ENCODE measurements around the gene FMN2.

FMN2 gene

GRCh38 chr1:240194120-240194519 lies 102.4 kb downstream of the FMN2 start:
- no peaks in the 10 kb centered on the region for H3K4me1 ChIP-seq (ENCODE audit: control insufficient read depth, insufficient read depth, low read length, poor library complexity, severe bottlenecking)
- H3K27ac ChIP-seq (ENCODE audit: low read depth, low read length, severe bottlenecking), result no peak overlapping the region
- H3K4me3 ChIP-seq (ENCODE audit: extremely low read depth, insufficient read depth, low read length, poor library complexity, severe bottlenecking), result no peak overlapping the region
- no peaks in the 10 kb centered on the region for H3K36me3 ChIP-seq (ENCODE audit: control insufficient read depth, insufficient read depth, low read length)
- H3K9me3 ChIP-seq (ENCODE audit: control insufficient read depth, low read length), result no peaks in the 10 kb centered on the region
- WGBS, 2 experiments (ENCODE audit: insufficient coverage in 2 of 2), result 100% methylated on average over 2 of the region's 2 CpGs

GRCh38 chr1:240198376-240198775 lies 106.7 kb downstream of the FMN2 start:
- WGBS, 2 experiments (ENCODE audit: insufficient coverage in 2 of 2), result 100% methylated on average over 3 of the region's 4 CpGs; no CpG with 5 or more reads in 1 of the 2 experiments
- H3K4me1 ChIP-seq (ENCODE audit: control insufficient read depth, insufficient read depth, low read length, poor library complexity, severe bottlenecking), result peaks cover 7% of the 10 kb centered on the region
- H3K9me3 ChIP-seq (ENCODE audit: control insufficient read depth, low read length), result peaks cover 9% of the 10 kb centered on the region
- H3K27ac ChIP-seq (ENCODE audit: low read depth, low read length, severe bottlenecking), result no peak overlapping the region
- H3K4me3 ChIP-seq (ENCODE audit: extremely low read depth, insufficient read depth, low read length, poor library complexity, severe bottlenecking), result no peak overlapping the region
- H3K36me3 ChIP-seq (ENCODE audit: control insufficient read depth, insufficient read depth, low read length), result no peaks in the 10 kb centered on the region

- peaks cover 9% of the 10 kb centered on the region for H3K9me3 ChIP-seq (ENCODE audit: control insufficient read depth, low read length)
- no peaks in the 10 kb centered on the region for H3K36me3 ChIP-seq (ENCODE audit: control insufficient read depth, insufficient read depth, low read length)
- peak overlapping the region; percentile 86 for H3K27ac ChIP-seq (ENCODE audit: low read depth, low read length, severe bottlenecking)
- 60 to 64% methylated on average over 3 to 4 of the region's 9 CpGs for WGBS, 2 experiments (ENCODE audit: insufficient coverage in 2 of 2)
- H3K4me3 ChIP-seq (ENCODE audit: extremely low read depth, insufficient read depth, low read length, poor library complexity, severe bottlenecking), result no peak overlapping the region
- peaks cover 7% of the 10 kb centered on the region for H3K4me1 ChIP-seq (ENCODE audit: control insufficient read depth, insufficient read depth, low read length, poor library complexity, severe bottlenecking)
Measured at GRCh38 chr1:240199758-240200645, 108.3 kb downstream of the FMN2 start.

GRCh38 chr1:240201931-240202330 lies 110.2 kb downstream of the FMN2 start:
- no peak overlapping the region for H3K4me3 ChIP-seq (ENCODE audit: extremely low read depth, insufficient read depth, low read length, poor library complexity, severe bottlenecking)

GRCh38 chr1:240207073-240207709 lies 115.5 kb downstream of the FMN2 start:
- Histone ChIP-seq H3K4me1 (ENCODE audit: control insufficient read depth, insufficient read depth, low read length, poor library complexity, severe bottlenecking) (no peaks in the 10 kb centered on the region), H3K36me3 (ENCODE audit: control insufficient read depth, insufficient read depth, low read length) (no peaks in the 10 kb centered on the region), H3K27ac (ENCODE audit: low read depth, low read length, severe bottlenecking) (no peak overlapping the region), H3K4me3 (ENCODE audit: extremely low read depth, insufficient read depth, low read length, poor library complexity, severe bottlenecking) (no peak overlapping the region), H3K9me3 (ENCODE audit: control insufficient read depth, low read length) (peaks cover 3% of the 10 kb centered on the region)
- 88 to 100% methylated on average over 3 to 13 of the region's 18 CpGs for WGBS, 2 experiments (ENCODE audit: insufficient coverage in 2 of 2)

More at GRCh38 chr1:240201931-240202330, 110.2 kb downstream of the FMN2 start:
- peaks cover 9% of the 10 kb centered on the region for H3K9me3 ChIP-seq (ENCODE audit: control insufficient read depth, low read length)
- H3K27ac ChIP-seq (ENCODE audit: low read depth, low read length, severe bottlenecking), result no peak overlapping the region
- no peaks in the 10 kb centered on the region for H3K36me3 ChIP-seq (ENCODE audit: control insufficient read depth, insufficient read depth, low read length)
- WGBS, 2 experiments (ENCODE audit: insufficient coverage in 2 of 2), result 96 to 98% methylated on average over 4 of the region's 4 CpGs
- H3K4me1 ChIP-seq (ENCODE audit: control insufficient read depth, insufficient read depth, low read length, poor library complexity, severe bottlenecking), result peaks cover 7% of the 10 kb centered on the region

GRCh38 chr1:240210026-240210425 lies 118.3 kb downstream of the FMN2 start:
- no peaks in the 10 kb centered on the region for H3K36me3 ChIP-seq (ENCODE audit: control insufficient read depth, insufficient read depth, low read length)
- H3K4me1 ChIP-seq (ENCODE audit: control insufficient read depth, insufficient read depth, low read length, poor library complexity, severe bottlenecking), result no peaks in the 10 kb centered on the region
- H3K27ac ChIP-seq (ENCODE audit: low read depth, low read length, severe bottlenecking), result no peak overlapping the region
- H3K9me3 ChIP-seq (ENCODE audit: control insufficient read depth, low read length), result no peaks in the 10 kb centered on the region
- no peak overlapping the region for H3K4me3 ChIP-seq (ENCODE audit: extremely low read depth, insufficient read depth, low read length, poor library complexity, severe bottlenecking)
- 60 to 73% methylated on average over 1 to 2 of the region's 4 CpGs for WGBS, 2 experiments (ENCODE audit: insufficient coverage in 2 of 2)

GRCh38 chr1:240212556-240212955 lies 120.9 kb downstream of the FMN2 start:
- no peak overlapping the region for H3K4me3 ChIP-seq (ENCODE audit: extremely low read depth, insufficient read depth, low read length, poor library complexity, severe bottlenecking)
- 84% methylated on average over 5 of the region's 5 CpGs; no CpG with 5 or more reads in 1 of the 2 experiments for WGBS, 2 experiments (ENCODE audit: insufficient coverage in 2 of 2)
- no peaks in the 10 kb centered on the region for H3K4me1 ChIP-seq (ENCODE audit: control insufficient read depth, insufficient read depth, low read length, poor library complexity, severe bottlenecking)
- no peaks in the 10 kb centered on the region for H3K36me3 ChIP-seq (ENCODE audit: control insufficient read depth, insufficient read depth, low read length)
- no peaks in the 10 kb centered on the region for H3K9me3 ChIP-seq (ENCODE audit: control insufficient read depth, low read length)
- no peak overlapping the region for H3K27ac ChIP-seq (ENCODE audit: low read depth, low read length, severe bottlenecking)

GRCh38 chr1:240217403-240217802 lies 125.7 kb downstream of the FMN2 start:
- Histone ChIP-seq H3K4me3 (ENCODE audit: extremely low read depth, insufficient read depth, low read length, poor library complexity, severe bottlenecking) (no peak overlapping the region), H3K27ac (ENCODE audit: low read depth, low read length, severe bottlenecking) (no peak overlapping the region), H3K9me3 (ENCODE audit: control insufficient read depth, low read length) (no peaks in the 10 kb centered on the region), H3K4me1 (ENCODE audit: control insufficient read depth, insufficient read depth, low read length, poor library complexity, severe bottlenecking) (no peaks in the 10 kb centered on the region), H3K36me3 (ENCODE audit: control insufficient read depth, insufficient read depth, low read length) (no peaks in the 10 kb centered on the region)

GRCh38 chr1:240219104-240219503 lies 127.4 kb downstream of the FMN2 start:
- no peaks in the 10 kb centered on the region for H3K4me1 ChIP-seq (ENCODE audit: control insufficient read depth, insufficient read depth, low read length, poor library complexity, severe bottlenecking)
- WGBS, 2 experiments (ENCODE audit: insufficient coverage in 2 of 2), result 100% methylated on average over 1 of the region's 6 CpGs; no CpG with 5 or more reads in 1 of the 2 experiments
- H3K27ac ChIP-seq (ENCODE audit: low read depth, low read length, severe bottlenecking), result no peak overlapping the region
- H3K9me3 ChIP-seq (ENCODE audit: control insufficient read depth, low read length), result no peaks in the 10 kb centered on the region
- H3K36me3 ChIP-seq (ENCODE audit: control insufficient read depth, insufficient read depth, low read length), result no peaks in the 10 kb centered on the region
- no peak overlapping the region for H3K4me3 ChIP-seq (ENCODE audit: extremely low read depth, insufficient read depth, low read length, poor library complexity, severe bottlenecking)

GRCh38 chr1:240226102-240226501 lies 134.4 kb downstream of the FMN2 start:
- no peaks in the 10 kb centered on the region for H3K36me3 ChIP-seq (ENCODE audit: control insufficient read depth, insufficient read depth, low read length)
- WGBS, 2 experiments (ENCODE audit: insufficient coverage in 2 of 2), result no CpG with 5 or more reads among the region's 1 CpG
- H3K27ac ChIP-seq (ENCODE audit: low read depth, low read length, severe bottlenecking), result no peak overlapping the region
- H3K9me3 ChIP-seq (ENCODE audit: control insufficient read depth, low read length), result peaks cover 17% of the 10 kb centered on the region
- H3K4me1 ChIP-seq (ENCODE audit: control insufficient read depth, insufficient read depth, low read length, poor library complexity, severe bottlenecking), result no peaks in the 10 kb centered on the region
- no peak overlapping the region for H3K4me3 ChIP-seq (ENCODE audit: extremely low read depth, insufficient read depth, low read length, poor library complexity, severe bottlenecking)

- WGBS, 2 experiments (ENCODE audit: insufficient coverage in 2 of 2), result 93 to 100% methylated on average over 1 to 2 of the region's 2 CpGs
- no peaks in the 10 kb centered on the region for H3K36me3 ChIP-seq (ENCODE audit: control insufficient read depth, insufficient read depth, low read length)
Measured at GRCh38 chr1:240230816-240231215, 139.1 kb downstream of the FMN2 start.

More at GRCh38 chr1:240230816-240231215, 139.1 kb downstream of the FMN2 start:
- Histone ChIP-seq H3K27ac (ENCODE audit: low read depth, low read length, severe bottlenecking) (no peak overlapping the region), H3K4me1 (ENCODE audit: control insufficient read depth, insufficient read depth, low read length, poor library complexity, severe bottlenecking) (no peaks in the 10 kb centered on the region), H3K4me3 (ENCODE audit: extremely low read depth, insufficient read depth, low read length, poor library complexity, severe bottlenecking) (no peak overlapping the region), H3K9me3 (ENCODE audit: control insufficient read depth, low read length) (peaks cover 9% of the 10 kb centered on the region)

Data from mesodermal cell (in vitro differentiated cells).